GM23338 (cell line): ENCODE data around the gene NPAS3. TPM values are rescaled to one million over a fixed set of nuclear protein-coding genes. Genes with fewer than 3 reads are reported as not detected.

ENCODE experiments used
- ATAC-seq: fragments of 200-7000 bp; cut with Tn5 transposase; 3 replicates; pipeline ENCODE4 v1.9.1; 2020
- DNase-seq: peaks from one replicate; pipeline ENCODE4 v3.0.0-alpha.2; 2015; ENCODE audit warnings: low spot score
- H2AFZ ChIP-seq: fragments of 200-600 bp; sonication (generic); 2 replicates; pipeline ENCODE4 v1.8.0; 2016; ENCODE audit warnings: antibody characterized with exemption, mild to moderate bottlenecking, moderate library complexity
- H3F3A ChIP-seq: fragments of 200-600 bp; sonication (generic); replicated peaks from 2 replicates; pipeline ENCODE4 v1.8.0; 2017; ENCODE audit warnings: antibody characterized with exemption, mixed run types, low read depth
- H3K27ac ChIP-seq: fragments of 200-600 bp; sonication (generic); 2 replicates; pipeline ENCODE4 v1.6.1; 2016; ENCODE audit warnings: low read depth
- H3K27me3 ChIP-seq: fragments of 200-600 bp; sonication (generic); 2 replicates; pipeline ENCODE4 v1.8.0; 2016; ENCODE audit warnings: mild to moderate bottlenecking, mixed run types, moderate library complexity; ENCODE audit not compliant: insufficient read depth
- H3K36me3 ChIP-seq: fragments of 200-600 bp; sonication (generic); 2 replicates; pipeline ENCODE4 v1.8.0; 2016; ENCODE audit warnings: mild to moderate bottlenecking; ENCODE audit not compliant: insufficient read depth
- H3K4me1 ChIP-seq: fragments of 200-600 bp; sonication (generic); 2 replicates; pipeline ENCODE4 v1.8.0; 2016; ENCODE audit warnings: mild to moderate bottlenecking, moderate library complexity; ENCODE audit not compliant: insufficient read depth
- H3K4me2 ChIP-seq: fragments of 200-600 bp; sonication (generic); 2 replicates; pipeline ENCODE4 v1.7.1; 2017; ENCODE audit warnings: mixed run types
- H3K4me3 ChIP-seq: fragments of 200-600 bp; sonication (generic); 2 replicates; pipeline ENCODE4 v1.6.1; 2016; ENCODE audit warnings: mixed run types
- H3K79me2 ChIP-seq: fragments of 200-600 bp; sonication (generic); replicated peaks from 2 replicates; pipeline ENCODE4 v1.8.0; 2017; ENCODE audit warnings: mild to moderate bottlenecking; ENCODE audit not compliant: insufficient read depth
- H3K9me2 ChIP-seq: fragments of 200-600 bp; sonication (generic); 2 replicates; pipeline ENCODE4 v1.8.0; 2017; ENCODE audit not compliant: insufficient read depth
- H4K20me1 ChIP-seq: fragments of 200-600 bp; sonication (generic); replicated peaks from 2 replicates; pipeline ENCODE4 v1.8.0; 2017; ENCODE audit warnings: mild to moderate bottlenecking; ENCODE audit not compliant: insufficient read depth
- H3K27ac Mint-ChIP-seq: 2 replicates; pipeline ENCODE4 v1.8.0; 2020; ENCODE audit warnings: inconsistent platforms, mild to moderate bottlenecking, moderate library complexity, mixed read lengths
- H3K27me3 Mint-ChIP-seq: 3 replicates; pipeline ENCODE4 v1.8.0; 2022; ENCODE audit warnings: low read depth, mild to moderate bottlenecking, moderate library complexity, mixed read lengths, inconsistent platforms; ENCODE audit not compliant: insufficient read depth, poor library complexity
- H3K36me3 Mint-ChIP-seq: 3 replicates; pipeline ENCODE4 v1.8.0; 2021; ENCODE audit warnings: low read depth, mild to moderate bottlenecking, inconsistent platforms, moderate library complexity, mixed read lengths
- H3K4me1 Mint-ChIP-seq: 3 replicates; pipeline ENCODE4 v1.8.0; 2020; ENCODE audit warnings: mild to moderate bottlenecking, inconsistent platforms, mixed read lengths
- H3K4me3 Mint-ChIP-seq: 3 replicates; pipeline ENCODE4 v1.8.0; 2021; ENCODE audit warnings: moderate library complexity, mild to moderate bottlenecking, inconsistent platforms, mixed read lengths
- H3K9me3 Mint-ChIP-seq: 3 replicates; pipeline ENCODE4 v1.8.0; 2020; ENCODE audit warnings: moderate library complexity, mild to moderate bottlenecking, inconsistent platforms, mixed read lengths
- CREB1 ChIP-seq: fragments of 250-450 bp; sonication (Bioruptor Pico); IDR thresholded peaks from 2 replicates; pipeline ENCODE4 v1.5.0; 2020; ENCODE audit warnings: low read depth, mild to moderate bottlenecking, moderate library complexity
- ETS1 ChIP-seq: IDR thresholded peaks from 2 replicates; pipeline ENCODE4 v1.6.1; 2016; ENCODE audit warnings: antibody characterized with exemption
- EZH2 ChIP-seq: fragments of 200-600 bp; sonication (generic); IDR thresholded peaks from one replicate; pipeline ENCODE4 v1.8.0; 2017; ENCODE audit warnings: antibody characterized with exemption, mild to moderate bottlenecking, low read depth; ENCODE audit not compliant: unreplicated experiment
- JUNB ChIP-seq: IDR thresholded peaks from one replicate; pipeline ENCODE4 v1.6.1; 2016; ENCODE audit warnings: antibody characterized with exemption; ENCODE audit not compliant: unreplicated experiment
- NANOG ChIP-seq: IDR thresholded peaks from 2 replicates; pipeline ENCODE4 v1.6.1; 2016; ENCODE audit warnings: antibody characterized with exemption, borderline replicate concordance
- POLR2AphosphoS5 ChIP-seq: IDR thresholded peaks from 2 replicates; pipeline ENCODE4 v1.6.1; 2016; ENCODE audit warnings: antibody characterized with exemption, low read depth
- STAT1 ChIP-seq: IDR thresholded peaks from one replicate; pipeline ENCODE4 v1.6.1; 2016; ENCODE audit warnings: antibody characterized with exemption; ENCODE audit not compliant: unreplicated experiment
- ZNF114 ChIP-seq: fragments of 250-450 bp; sonication (Bioruptor Pico); IDR thresholded peaks from 2 replicates; pipeline ENCODE4 v1.5.0; 2020; ENCODE audit warnings: mild to moderate bottlenecking, moderate library complexity
- ZNF331 ChIP-seq: fragments of 250-450 bp; sonication (Bioruptor Pico); IDR thresholded peaks from 2 replicates; pipeline ENCODE4 v1.5.0; 2020; ENCODE audit warnings: low read depth, mild to moderate bottlenecking, moderate library complexity
- polyA plus RNA-seq: library from polyadenylated mRNA; unstranded; fragments of >200 nt; fragmentation: Nextera tagmentation; extraction: Ambion mirVana; gene quantifications from 2 replicates; pipeline ENCODE4 v1.2.1, GENCODE V29; 2016
- total RNA-seq: library from RNA; depleted of rRNA; stranded (reverse); fragments of >200 nt; shearing (Covaris generic); gene quantifications from 2 replicates; pipeline ENCODE4 v1.2.3, GENCODE V29; 2014
- TF ChIP-seq, protein P1 (sequence below), 2 experiments: fragments of 200-600 bp in 1 of 2; sonication (generic) in 1 of 2; conservative IDR thresholded peaks; 2 replicates each; pipeline versions ENCODE4 v1.5.1 to v1.6.1; 2016 to 2017; ENCODE audit warnings: antibody characterized with exemption in 2 of 2, low read depth in 2 of 2, mild to moderate bottlenecking in 2 of 2, moderate library complexity in 1 of 2
- TF ChIP-seq, protein P2 (sequence below): IDR thresholded peaks from one replicate; pipeline ENCODE4 v1.6.1; 2018; ENCODE audit warnings: antibody characterized with exemption; ENCODE audit not compliant: unreplicated experiment

NPAS3 gene
- total and polyA plus RNA-seq, 2 experiments from 2014 or later = 0.17 to 0.19 TPM

GRCh38 chr14:33364466-33364865, 425.8 kb downstream of the NPAS3 start (continued):
- TF ChIP-seq, protein P1, sequence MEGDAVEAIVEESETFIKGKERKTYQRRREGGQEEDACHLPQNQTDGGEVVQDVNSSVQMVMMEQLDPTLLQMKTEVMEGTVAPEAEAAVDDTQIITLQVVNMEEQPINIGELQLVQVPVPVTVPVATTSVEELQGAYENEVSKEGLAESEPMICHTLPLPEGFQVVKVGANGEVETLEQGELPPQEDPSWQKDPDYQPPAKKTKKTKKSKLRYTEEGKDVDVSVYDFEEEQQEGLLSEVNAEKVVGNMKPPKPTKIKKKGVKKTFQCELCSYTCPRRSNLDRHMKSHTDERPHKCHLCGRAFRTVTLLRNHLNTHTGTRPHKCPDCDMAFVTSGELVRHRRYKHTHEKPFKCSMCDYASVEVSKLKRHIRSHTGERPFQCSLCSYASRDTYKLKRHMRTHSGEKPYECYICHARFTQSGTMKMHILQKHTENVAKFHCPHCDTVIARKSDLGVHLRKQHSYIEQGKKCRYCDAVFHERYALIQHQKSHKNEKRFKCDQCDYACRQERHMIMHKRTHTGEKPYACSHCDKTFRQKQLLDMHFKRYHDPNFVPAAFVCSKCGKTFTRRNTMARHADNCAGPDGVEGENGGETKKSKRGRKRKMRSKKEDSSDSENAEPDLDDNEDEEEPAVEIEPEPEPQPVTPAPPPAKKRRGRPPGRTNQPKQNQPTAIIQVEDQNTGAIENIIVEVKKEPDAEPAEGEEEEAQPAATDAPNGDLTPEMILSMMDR (conservative IDR thresholded peaks at IDR 0.05; ENCODE audit: low read depth in 2 of 2) = peak in 1 of 2 experiments; percentile 16; a peak in 1 of 4 replicates
- TF ChIP-seq EZH2 (no peak), NANOG (no peak), POLR2AphosphoS5 (no peak), ZNF331 (CRISPR knock-in tag) (no peak)

DNA sequence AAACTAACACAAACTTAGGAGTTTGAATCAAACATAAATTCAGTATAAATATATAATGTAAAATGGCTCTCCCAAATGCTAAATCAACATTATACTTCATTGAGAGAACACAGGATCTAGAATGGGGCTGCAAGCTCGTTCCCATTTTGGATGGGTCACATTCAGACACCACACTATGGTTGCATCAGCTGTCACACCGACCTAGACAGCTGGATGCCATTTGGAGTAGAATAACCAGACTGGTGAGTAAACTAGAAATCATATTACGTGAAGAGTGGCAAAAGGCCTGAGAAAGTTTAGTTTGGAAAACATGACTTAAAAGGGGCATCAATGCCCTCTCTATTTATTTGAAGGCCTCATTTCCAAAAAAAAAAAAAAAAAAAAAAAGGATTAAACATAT, 430.4 kb downstream of the NPAS3 start:
- H3K27me3 Mint-ChIP-seq = no peaks in the 10 kb centered on the region
- no peak overlapping the region for H3K27ac ChIP-seq
- H3K9me3 Mint-ChIP-seq = no peaks in the 10 kb centered on the region
- H3K4me1 ChIP-seq = peaks cover 16% of the 10 kb centered on the region
- DNase-seq (no peak), ATAC-seq (no peak)
- no peak overlapping the region for H3K4me2 ChIP-seq
- no peaks in the 10 kb centered on the region for H3K36me3 Mint-ChIP-seq
- H3K79me2 ChIP-seq = no peaks in the 10 kb centered on the region
- no peaks in the 10 kb centered on the region for H3F3A ChIP-seq
- no peak overlapping the region for H2AFZ ChIP-seq
- no peaks in the 10 kb centered on the region for H3K27me3 ChIP-seq
- H3K4me3 ChIP-seq = no peak overlapping the region
- H4K20me1 ChIP-seq = no peaks in the 10 kb centered on the region
- no peaks in the 10 kb centered on the region for H3K36me3 ChIP-seq
- no peaks in the 10 kb centered on the region for H3K9me2 ChIP-seq
- H3K4me3 Mint-ChIP-seq = no peak overlapping the region
- H3K4me1 Mint-ChIP-seq = peaks cover 20% of the 10 kb centered on the region
- H3K27ac Mint-ChIP-seq = no peak overlapping the region
- TF ChIP-seq ZNF114 (no peak), NANOG (no peak), JUNB (no peak), CREB1 (CRISPR knock-in tag) (no peak), POLR2AphosphoS5 (no peak), ZNF331 (CRISPR knock-in tag) (no peak), STAT1 (no peak), ETS1 (no peak)
- TF ChIP-seq, protein P2, sequence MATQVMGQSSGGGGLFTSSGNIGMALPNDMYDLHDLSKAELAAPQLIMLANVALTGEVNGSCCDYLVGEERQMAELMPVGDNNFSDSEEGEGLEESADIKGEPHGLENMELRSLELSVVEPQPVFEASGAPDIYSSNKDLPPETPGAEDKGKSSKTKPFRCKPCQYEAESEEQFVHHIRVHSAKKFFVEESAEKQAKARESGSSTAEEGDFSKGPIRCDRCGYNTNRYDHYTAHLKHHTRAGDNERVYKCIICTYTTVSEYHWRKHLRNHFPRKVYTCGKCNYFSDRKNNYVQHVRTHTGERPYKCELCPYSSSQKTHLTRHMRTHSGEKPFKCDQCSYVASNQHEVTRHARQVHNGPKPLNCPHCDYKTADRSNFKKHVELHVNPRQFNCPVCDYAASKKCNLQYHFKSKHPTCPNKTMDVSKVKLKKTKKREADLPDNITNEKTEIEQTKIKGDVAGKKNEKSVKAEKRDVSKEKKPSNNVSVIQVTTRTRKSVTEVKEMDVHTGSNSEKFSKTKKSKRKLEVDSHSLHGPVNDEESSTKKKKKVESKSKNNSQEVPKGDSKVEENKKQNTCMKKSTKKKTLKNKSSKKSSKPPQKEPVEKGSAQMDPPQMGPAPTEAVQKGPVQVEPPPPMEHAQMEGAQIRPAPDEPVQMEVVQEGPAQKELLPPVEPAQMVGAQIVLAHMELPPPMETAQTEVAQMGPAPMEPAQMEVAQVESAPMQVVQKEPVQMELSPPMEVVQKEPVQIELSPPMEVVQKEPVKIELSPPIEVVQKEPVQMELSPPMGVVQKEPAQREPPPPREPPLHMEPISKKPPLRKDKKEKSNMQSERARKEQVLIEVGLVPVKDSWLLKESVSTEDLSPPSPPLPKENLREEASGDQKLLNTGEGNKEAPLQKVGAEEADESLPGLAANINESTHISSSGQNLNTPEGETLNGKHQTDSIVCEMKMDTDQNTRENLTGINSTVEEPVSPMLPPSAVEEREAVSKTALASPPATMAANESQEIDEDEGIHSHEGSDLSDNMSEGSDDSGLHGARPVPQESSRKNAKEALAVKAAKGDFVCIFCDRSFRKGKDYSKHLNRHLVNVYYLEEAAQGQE = no peak
- TF ChIP-seq, protein P1 (conservative IDR thresholded peaks at IDR 0.05; ENCODE audit: low read depth in 2 of 2) = no peak
